Testis (tissue), 2 donors: ENCODE data around the gene RPS23.

Experiments
- CTCF ChIP-seq, 3 experiments: fragments of 450-650 bp in 2 of 3; fragments of 200-600 bp in 1 of 3; sonication (generic) in 1 of 3; IDR thresholded peaks; one replicate each; pipeline ENCODE4 v1.5.1; 2016 to 2019; ENCODE audit warnings: antibody characterized with exemption in 3 of 3, mild to moderate bottlenecking in 2 of 3, moderate library complexity in 1 of 3
- POLR2A ChIP-seq: fragments of 450-650 bp; IDR thresholded peaks from one replicate; pipeline ENCODE4 v1.6.1; 2017; ENCODE audit warnings: antibody characterized with exemption, mild to moderate bottlenecking, moderate library complexity

DNA sequence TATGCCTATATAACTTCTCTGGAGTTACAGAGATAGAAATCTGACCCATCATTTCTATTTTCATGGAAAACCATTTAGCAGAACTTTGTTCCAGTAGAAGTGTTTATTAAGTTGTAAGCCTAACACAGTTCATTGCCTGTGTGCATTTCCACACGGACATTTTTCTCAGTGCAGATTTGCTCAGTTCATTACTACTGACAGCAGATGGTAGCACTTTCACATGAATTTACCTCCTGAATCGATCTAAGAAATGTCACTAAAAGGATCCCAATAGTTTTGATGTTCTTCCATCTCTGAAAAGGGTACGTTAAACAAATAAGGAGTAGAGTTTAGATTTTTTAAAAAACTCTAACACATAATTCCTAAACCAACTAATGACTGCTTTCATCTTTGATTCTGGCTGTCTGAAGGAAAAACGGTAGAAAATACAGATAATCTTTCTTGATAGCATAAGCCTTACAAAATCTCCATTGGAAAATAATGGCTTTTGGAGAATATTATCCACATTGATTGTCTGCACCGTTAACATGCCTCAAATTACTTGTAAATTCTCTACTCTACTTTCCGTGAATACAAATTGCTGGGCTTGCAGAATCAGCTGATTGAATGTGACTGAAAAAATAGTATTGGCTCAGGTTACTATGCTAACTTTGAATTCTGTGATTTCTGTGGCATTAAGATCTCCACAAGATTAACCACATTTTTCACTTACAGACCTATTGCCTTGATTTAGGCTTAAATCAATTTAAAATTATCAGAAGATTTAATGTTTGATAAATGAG is 33.1 kb downstream of the RPS23 start:
- TF ChIP-seq POLR2A (no peak), CTCF (IDR thresholded peaks at IDR 0.05) (no peak)
